ENCODE results near the gene PIM3. TPM values are rescaled to one million over a fixed set of nuclear protein-coding genes. Genes with fewer than 3 reads are reported as not detected.

Gene PIM3
- polyA plus RNA-seq (2011; rRNA removed) (5.8 and 8.3 TPM in 2 replicates), polyA minus RNA-seq (2011; rRNA and poly(A)+ RNA removed) (2.2 and 2.5 TPM in 2 replicates)

GRCh38 chr22:49960159-49961004 is at the start of gene PIM3:
Gene PIM3, plus strand, starts transcription at chr22:49960772. Its CDS starts 176 bp downstream, at chr22:49960948.
- POLR2A ChIA-PET, result no interaction called here
- peak; percentile 73 for DNase-seq (ENCODE audit: low read depth)
- Histone ChIP-seq H3K4me3 (ENCODE audit: low read depth, low read length) (peak within 1 kb of the TSS; percentile 90), H3K36me3 (ENCODE audit: control insufficient read depth, insufficient read depth, low read length) (peaks cover 26% of the 10 kb centered on the region), H3K27me3 (ENCODE audit: control insufficient read depth, insufficient read depth, low read length) (no peaks in the 10 kb centered on the region)
- TF ChIP-seq CTCF (IDR thresholded peaks at IDR 0.05; ENCODE audit: insufficient read depth, low read depth, low read length), result no peak
- CTCF ChIA-PET, result interaction anchor here (1.5 kb wide), 1 partner anchor 27 kb away, joined by 4 read pairs; no protein-coding TSS in a partner anchor

GRCh38 chr22:49911881-49912625 is 48.5 kb upstream of the PIM3 start:
- Histone ChIP-seq H3K36me3 (ENCODE audit: control insufficient read depth, insufficient read depth, low read length) (peaks cover 15% of the 10 kb centered on the region), H3K4me3 (ENCODE audit: low read depth, low read length) (no peak overlapping the region), H3K27me3 (ENCODE audit: control insufficient read depth, insufficient read depth, low read length) (no peaks in the 10 kb centered on the region)
- no peak for DNase-seq (ENCODE audit: low read depth)
- ChIA-PET CTCF (no interaction called here), POLR2A (no interaction called here)
- no peak for TF ChIP-seq CTCF (IDR thresholded peaks at IDR 0.05; ENCODE audit: insufficient read depth, low read depth, low read length)

GRCh38 chr22:49913026-49913425 is 47.5 kb upstream of the PIM3 start:
- ChIA-PET POLR2A (no interaction called here), CTCF (no interaction called here)
- no peak for DNase-seq (ENCODE audit: low read depth)
- TF ChIP-seq CTCF (IDR thresholded peaks at IDR 0.05; ENCODE audit: insufficient read depth, low read depth, low read length), result no peak
- H3K27me3 ChIP-seq (ENCODE audit: control insufficient read depth, insufficient read depth, low read length), result no peaks in the 10 kb centered on the region
- H3K36me3 ChIP-seq (ENCODE audit: control insufficient read depth, insufficient read depth, low read length), result peaks cover 13% of the 10 kb centered on the region
- H3K4me3 ChIP-seq (ENCODE audit: low read depth, low read length), result no peak overlapping the region

GRCh38 chr22:49913446-49913845 is 47.1 kb upstream of the PIM3 start:
- TF ChIP-seq CTCF (IDR thresholded peaks at IDR 0.05; ENCODE audit: insufficient read depth, low read depth, low read length), result no peak
- ChIA-PET POLR2A (no interaction called here), CTCF (no interaction called here)
- DNase-seq (ENCODE audit: low read depth), result no peak
- Histone ChIP-seq H3K36me3 (ENCODE audit: control insufficient read depth, insufficient read depth, low read length) (peaks cover 13% of the 10 kb centered on the region), H3K27me3 (ENCODE audit: control insufficient read depth, insufficient read depth, low read length) (no peaks in the 10 kb centered on the region), H3K4me3 (ENCODE audit: low read depth, low read length) (no peak overlapping the region)

GRCh38 chr22:49914256-49914655 is 46.3 kb upstream of the PIM3 start:
- DNase-seq (ENCODE audit: low read depth), result no peak
- no peak overlapping the region for H3K4me3 ChIP-seq (ENCODE audit: low read depth, low read length)
- H3K36me3 ChIP-seq (ENCODE audit: control insufficient read depth, insufficient read depth, low read length), result peaks cover 11% of the 10 kb centered on the region
- ChIA-PET CTCF (interaction anchor here (0.7 kb wide), 1 partner anchor 116 kb away, joined by 3 read pairs; no protein-coding TSS in a partner anchor), POLR2A (no interaction called here)
- H3K27me3 ChIP-seq (ENCODE audit: control insufficient read depth, insufficient read depth, low read length), result no peaks in the 10 kb centered on the region
- TF ChIP-seq CTCF (IDR thresholded peaks at IDR 0.05; ENCODE audit: insufficient read depth, low read depth, low read length), result no peak
